COLO668 (cell line): ENCODE results near the gene SDR9C7.
"Not testable (repeated sequence)": the region's sequence is repeated elsewhere in the genome, so short reads cannot be mapped to it uniquely, and the experiment has no call there.

ENCODE experiments used
- DNase-seq: peaks from one replicate; lab custom pipeline; 2025; ENCODE audit not compliant: unreplicated experiment; lab: John Stamatoyannopoulos, UW

Gene SDR9C7

DNA sequence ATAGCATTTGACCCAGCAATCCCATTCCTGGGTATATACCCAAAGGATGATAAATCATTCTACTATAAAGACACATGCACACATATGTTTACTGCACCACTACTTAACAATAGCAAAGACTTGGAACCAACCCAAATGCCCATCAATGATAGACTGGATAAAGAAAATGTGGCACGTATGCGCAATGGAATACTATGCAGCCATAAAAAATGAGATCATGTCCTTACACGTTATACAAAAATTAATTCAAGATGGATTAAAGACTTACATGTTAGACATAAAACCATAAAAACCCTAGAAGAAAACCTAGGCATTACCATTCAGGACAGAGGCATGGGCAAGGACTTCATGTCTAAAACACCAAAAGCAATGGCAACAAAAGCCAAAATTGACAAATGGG lies 16.1 kb downstream of the SDR9C7 start:
- not testable (repeated sequence) for DNase-seq

DNA sequence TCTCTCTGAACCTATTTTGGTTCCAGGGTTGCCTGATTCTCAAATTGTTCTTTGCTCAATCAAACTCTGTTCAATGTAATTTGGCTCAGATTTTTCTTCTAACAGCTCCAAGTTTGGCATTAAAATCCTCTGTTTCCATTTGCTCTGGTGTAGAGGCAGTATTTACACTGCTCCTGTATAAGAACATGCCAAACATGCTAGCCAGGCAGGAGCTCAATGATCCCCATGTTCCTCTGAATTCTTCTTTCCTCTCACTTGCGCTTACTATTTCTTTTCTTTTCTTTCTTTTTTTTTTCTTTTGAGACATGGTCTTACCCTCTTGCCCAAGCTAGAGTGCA lies 17.2 kb downstream of the SDR9C7 start:
- DNase-seq = no peak

DNA sequence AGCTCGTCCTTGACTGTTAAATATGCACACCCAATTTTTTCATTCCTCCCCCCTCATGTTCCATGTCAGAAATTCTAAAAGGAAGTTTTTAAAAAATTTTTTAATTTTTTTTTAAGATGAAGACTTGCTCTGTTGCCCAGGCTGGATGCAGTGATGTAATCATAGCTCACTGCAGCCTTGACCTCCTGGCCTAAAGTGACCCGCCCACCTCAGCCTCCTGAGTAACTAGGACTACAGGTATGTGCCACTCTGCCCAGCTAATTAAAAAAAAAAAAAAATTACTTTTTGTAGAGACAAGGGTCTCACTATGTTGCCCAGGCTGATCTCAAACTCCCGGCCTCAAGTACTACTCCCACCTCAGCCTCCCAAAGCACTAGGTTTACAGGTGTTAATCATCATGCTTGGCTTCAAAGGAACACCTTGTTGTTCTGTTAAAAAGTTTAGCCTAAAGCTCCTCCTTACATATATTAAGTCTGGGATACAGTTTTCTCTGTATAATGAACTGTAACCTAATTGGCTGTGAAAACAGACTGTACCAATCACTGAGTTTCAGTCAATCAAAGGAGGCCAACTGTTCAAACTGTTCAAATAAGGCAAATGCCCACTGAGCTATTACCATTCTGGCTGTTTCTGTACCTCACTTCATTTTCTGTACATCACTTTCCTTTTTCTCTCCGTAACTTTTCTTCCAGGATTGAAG lies 17.8 kb downstream of the SDR9C7 start:
- DNase-seq = no peak

DNA sequence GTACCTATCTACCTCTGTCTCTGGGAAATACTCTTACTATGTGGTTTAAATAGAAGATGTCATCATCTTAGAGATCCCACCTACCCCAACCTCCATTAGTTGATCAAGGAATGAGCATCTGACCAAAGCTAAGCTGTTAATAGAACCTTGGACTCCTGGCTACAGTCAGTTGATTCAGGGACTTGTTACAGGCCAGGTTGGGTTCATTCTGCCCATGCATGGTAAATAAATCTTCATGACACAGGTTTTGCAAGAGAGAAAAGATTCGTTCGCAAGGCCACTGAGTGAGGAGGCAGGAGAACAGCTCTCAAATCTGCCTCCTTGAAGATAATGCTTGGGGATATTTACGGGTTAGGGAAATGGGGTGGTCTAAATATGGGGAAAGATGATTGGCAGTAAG lies 19.5 kb downstream of the SDR9C7 start:
- DNase-seq = no peak

DNA sequence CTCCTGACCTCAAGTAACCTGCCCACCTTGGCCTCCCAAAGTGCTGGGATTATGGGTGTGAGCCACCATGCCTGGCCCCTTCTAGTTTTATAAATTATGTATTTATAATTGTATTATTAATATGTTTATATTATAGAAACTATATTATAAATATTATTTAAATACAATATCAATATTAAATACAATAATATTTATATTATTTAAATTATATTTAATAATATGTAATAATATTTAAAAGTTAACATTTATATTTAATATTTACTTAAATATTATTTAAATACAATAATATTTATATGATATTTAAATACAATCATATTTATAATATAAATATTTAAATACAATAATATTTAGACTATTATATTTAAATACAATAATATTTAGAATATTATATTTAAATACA lies 20.0 kb downstream of the SDR9C7 start:
- DNase-seq = no peak

DNA sequence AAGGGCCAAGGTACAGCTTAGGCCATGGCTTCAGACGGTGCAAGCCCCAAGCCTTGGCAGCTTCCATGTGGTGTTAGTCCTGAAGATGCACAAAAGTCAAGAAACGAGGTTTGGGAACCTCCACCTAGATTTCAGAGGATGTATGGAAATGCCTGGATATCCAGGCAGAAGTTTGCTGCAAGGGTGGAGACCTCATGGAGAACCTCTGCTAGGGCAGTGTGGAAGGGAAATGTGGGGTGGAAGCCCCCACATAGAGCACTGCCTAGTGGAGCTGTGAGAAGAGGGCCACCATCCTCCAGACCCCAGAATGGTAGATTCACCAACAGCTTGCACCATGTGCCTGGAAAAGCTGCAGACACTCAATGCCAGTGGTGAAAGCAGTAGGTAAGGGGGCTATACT lies 24.8 kb downstream of the SDR9C7 start:
- DNase-seq = not testable (repeated sequence)

DNA sequence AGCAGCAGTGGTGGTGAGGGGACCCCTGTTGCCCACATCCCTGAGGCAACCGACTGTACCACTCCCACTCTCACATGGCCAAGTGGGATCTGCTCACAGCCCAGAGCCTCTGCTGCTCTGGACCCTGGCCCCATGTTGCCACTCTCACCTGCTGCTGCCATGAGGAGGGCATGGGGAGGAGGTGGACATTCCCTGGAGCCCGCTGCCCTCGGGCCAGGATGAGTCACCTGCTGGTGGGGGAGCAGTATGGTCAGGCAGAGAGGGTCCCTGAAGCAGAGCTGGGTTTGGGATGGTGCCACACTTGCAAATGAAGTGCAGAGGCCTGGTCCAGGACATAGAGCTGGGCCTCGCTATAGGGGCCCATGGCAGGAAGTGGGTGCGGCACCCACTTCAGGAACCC lies 26.1 kb downstream of the SDR9C7 start:
- DNase-seq = no peak

DNA sequence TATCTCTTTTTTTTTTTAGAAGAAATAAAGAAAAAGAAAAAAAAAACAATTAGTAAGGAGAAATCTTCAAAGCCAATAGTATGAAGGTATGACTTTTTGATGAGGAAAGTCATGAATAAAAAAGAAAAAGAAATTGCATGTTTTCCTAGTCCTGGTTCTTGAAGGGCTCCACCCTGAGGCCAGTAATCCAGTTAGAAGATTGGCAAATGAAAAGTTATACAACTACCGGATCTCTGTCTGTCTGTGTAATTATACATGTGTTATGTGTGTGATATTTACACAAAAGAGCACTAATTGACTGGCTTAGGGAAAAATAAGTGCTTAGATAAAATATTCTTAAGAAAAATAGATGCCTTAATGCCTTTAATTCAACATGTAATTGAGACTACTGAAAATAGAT lies 28.4 kb downstream of the SDR9C7 start:
- no peak for DNase-seq

DNA sequence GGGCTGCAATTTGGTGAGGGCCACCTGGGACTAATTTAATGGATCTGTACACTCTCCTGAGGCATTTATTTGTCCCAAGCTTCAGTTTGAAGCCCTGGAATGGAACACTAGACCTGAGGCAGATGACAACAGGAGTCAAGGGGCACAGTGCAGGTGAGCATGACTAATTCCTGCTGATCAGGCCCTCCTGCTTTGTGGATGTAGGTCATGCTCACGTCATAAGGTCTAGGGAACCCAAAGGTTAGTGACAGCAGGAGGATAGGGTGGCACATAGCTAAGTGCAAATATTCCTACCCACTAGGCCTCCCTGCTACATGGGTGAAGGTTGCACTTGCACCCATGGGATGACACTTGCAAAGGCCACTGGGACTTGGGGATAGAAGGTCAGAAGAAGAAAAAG lies 30.8 kb downstream of the SDR9C7 start:
- no peak for DNase-seq

DNA sequence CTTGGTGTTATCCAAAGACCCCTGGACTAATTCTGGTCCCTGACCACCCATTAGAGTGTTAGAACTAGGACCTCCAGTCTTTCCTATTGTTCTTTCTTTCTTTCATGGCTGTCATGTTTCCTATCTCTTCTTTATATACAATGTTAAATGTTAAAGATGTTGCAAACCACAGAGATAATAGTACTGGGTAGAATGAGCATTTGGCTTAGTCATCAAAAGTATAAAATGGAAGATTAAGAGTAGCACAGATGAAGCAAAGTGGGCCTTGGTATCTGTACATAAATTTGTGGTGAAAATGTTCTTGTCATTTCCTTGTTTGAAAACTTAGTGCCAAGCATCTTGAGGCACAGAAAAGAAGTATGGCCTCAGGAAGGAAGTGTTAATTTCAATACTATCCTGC lies 32.9 kb downstream of the SDR9C7 start:
- DNase-seq = not testable (repeated sequence)

DNA sequence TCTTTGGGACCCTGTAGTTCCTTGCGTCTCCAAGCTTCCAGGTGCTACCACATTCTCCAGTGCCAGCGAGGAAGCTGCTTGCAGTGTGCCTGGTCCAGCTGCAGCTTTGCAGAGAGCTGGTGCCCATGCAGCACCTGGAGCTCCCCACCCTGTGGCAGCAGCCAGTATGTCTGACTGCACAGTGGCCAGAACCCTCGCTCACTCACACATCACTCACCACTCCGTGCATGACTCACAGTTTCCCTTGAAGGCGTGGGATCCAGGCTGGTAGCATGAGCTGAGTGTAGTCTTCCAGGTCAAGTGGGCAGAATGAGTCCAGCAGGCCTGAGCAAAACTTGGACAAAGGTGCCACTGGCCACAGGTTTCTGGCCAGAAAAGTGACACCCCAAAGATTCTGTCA lies 33.6 kb downstream of the SDR9C7 start:
- no peak for DNase-seq

DNA sequence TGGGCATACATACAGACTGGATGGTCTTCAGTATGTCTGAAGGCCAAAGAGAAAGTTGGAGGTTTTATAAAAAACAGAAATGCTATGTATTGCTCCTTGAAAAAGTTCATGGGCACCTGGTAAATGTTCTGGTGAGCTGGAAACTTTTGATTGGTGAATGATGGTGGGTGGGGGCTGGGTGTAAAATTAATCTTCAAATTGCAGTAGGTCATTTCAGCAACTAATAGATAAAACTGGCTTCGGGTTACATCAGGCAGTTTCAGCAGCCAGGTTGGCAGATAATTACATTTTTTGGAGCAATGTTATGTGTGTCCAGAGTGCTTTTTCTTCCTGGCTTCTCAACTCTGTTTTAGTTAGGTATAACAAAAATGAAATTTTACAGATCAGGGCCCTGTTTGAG lies 35.3 kb downstream of the SDR9C7 start:
- no peak for DNase-seq

DNA sequence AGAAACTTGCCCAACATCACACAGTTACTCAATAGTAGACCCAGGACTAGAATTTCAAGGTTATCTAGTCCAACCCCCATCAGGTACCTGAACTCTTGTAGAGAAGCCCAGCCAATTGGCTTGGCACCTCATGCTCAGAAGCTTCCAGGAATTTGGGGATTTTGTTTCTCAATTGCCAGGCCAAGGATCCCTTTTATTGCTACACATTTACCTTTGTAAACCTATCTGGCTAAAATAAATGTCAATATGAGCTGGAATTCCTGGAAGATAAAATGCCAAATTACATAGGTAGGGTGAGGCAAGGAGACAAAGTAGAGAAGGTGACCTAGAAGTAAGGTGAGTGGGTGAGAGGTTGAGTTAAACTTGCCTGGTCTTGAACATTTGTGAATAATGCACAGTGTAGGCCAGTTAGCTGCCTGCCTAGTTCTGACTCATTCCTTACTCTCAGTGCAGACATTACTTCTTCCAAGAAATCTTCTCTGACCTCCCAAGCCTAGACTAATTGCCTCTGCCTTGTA lies 36.3 kb downstream of the SDR9C7 start:
- no peak for DNase-seq

DNA sequence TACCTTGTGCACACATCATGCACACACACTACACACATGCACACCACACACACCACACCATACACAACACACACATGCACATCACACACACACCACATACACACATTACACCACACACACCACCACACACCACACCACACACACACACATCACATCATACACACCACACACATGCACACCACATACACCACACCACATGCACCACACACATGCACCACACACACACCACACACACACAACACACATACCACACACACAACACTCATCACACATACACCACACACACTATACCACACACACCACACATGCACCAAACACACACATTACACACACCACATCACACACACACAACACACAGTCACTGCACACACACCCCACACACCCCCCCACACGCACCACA lies 38.1 kb downstream of the SDR9C7 start:
- no peak for DNase-seq

DNA sequence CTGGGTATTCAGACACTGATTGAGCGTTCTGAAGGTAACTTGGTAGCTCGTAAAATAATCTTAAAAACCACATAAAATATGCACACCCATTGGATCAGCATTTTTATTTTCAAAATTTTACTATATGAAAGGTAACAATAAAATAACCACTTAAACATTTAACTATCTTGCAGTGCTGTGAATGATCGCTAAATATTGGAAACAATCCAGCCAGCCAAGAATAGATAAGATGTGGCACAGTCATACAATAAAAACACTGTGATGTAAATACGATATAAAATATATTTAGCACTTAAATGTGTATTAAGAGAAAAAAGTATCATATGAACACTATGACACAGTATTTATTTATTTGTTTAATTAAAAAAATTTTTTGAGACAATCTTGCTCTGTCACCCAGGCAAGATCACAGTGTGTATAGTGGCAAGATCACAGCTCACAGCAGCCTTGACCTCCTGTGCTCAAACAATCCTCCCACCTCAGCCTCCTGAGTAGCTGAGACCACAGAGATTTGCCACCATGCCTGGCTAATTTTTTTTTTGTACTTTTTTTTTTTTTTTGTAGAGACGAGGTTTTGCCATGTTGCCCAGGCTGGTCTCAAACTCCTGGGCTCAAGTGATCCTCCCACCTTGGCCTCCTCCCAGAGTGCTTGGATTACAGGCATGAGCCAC lies 39.4 kb downstream of the SDR9C7 start:
- DNase-seq = no peak

DNA sequence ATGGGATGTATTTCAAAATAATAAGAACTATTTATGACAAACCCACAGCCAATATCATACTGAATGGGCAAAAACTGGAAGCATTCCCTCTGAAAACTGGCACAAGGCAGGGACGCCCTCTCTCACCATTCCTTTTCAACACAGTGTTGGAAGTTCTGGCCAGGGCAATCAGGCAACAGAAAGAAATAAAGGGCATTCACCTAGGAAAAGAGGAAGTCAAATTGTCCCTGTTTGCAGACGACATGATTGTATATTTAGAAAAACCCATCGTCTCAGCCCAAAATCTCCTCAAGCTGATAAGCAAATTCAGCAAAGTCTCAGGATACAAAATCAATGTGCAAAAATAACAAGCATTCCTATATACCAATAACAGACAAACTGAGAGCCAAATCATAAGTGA lies 42.3 kb downstream of the SDR9C7 start:
- DNase-seq = not testable (repeated sequence)

DNA sequence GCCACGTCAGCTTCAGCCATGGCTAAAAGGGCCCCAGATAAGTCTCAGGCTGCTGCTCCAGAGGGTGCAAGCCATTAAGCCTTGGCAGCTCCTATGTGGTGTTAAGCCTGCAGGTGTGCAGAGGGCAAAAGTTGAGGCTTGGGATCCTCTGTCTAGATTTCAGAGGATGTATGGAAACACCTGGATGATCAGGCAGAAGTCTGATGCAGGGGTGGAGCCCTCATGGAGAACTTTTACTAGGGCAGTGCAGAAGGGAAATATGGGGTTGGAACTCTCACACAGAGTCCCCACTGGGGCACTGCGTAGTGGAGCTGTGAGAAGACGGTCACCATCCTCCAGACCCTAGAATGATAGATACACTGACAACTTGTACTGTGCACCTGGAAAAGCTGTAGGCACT lies 47.9 kb downstream of the SDR9C7 start:
- no peak for DNase-seq

DNA sequence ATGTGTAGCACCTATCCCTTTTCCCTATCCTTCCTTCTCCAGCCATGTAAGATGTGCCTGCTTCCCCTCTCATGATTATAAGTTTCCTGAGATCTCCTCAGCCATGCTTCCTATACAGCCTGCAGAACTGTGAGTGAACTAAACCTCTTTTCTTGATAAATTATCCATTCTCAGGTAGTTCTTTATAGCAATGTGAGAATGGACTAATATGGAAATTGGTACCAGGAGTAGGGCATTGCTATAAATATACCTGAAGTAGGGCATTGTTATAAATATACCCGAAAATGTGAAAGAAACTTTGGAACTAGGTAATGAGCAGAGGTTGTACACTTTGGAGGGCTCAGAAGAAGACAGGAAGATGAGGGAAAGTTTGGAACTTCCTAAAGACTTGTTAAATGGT lies 48.9 kb downstream of the SDR9C7 start:
- no peak for DNase-seq

DNA sequence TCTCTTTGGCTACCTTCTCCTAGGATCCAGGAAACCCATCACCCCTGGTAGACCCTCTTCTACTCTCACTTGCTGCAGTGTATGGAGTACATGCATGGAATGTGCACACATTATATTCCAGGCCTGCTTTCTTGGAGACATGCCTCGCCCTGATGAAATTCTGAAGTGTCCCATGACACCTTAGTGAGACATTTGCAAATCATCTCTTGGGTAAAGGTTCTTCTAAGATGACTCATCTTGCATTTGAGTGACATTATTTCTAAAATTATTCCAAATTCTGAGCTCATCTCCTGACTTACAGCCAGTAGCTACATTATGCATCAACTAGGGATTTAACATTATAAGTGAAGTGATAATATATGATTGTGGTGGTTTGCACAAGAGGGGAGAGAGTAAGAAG lies 49.8 kb downstream of the SDR9C7 start:
- no peak for DNase-seq

DNA sequence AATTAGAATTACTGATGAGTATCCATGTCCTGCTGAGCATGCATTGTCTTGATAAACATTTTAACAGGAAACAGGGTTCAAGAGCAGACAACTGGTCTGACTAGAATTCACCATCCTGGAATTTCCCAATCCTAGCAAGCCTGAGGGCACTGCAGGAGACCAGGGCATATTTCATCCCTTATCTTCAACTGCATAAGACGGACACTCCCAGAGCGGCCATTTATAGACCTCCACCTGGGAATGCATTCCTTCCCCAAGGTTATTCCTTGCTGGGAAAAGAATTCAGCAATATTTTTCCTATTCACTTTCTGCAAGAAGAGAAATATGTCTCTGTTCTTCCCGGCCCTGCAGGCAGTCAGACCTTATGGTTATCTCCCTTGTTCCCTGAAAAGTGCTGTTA lies 51.8 kb downstream of the SDR9C7 start:
- DNase-seq = not testable (repeated sequence)

DNA sequence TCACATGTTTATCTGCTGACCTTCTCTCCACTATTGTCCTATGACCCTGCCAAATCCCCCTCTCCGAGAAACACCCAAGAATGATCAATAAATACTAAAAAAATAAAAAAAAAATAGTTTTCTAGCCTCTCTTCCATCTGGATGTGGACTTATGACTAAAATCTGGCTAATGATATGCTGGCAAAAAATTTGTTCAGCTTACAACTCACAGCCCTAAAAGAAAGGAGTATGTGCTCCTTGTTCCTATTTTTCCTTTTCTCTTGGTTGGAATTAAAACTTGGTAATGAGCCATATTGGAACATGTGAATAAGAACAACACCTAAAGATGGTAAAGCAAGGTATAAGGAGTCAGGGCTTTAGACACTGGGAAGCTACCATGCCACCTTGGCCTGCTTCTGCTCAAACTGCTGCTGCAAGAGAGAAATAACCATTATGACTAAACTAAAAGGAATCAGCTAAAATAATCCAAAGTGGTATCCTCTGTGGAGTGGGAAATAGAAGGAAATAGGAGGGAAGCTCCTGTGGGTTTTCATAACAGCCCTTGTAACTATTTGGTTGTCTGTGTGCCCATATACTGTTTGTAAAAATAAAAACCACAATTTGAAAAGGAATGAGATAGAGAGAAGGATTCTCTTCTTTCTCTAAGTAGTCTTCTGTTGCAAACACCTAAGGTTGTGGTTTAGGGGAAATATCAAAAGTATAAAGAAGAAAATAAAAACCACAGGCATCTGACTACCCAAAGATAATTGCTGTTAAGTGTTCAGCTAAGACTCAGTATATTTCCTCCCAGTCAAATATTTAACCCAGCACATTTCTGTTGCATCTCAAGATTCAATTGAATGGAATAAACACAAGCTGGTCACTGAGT lies 53.8 kb downstream of the SDR9C7 start:
- no peak for DNase-seq
